Stimulated activated CD8-positive, alpha-beta memory T cell treated with anti-CD3 and anti-CD28 coated beads, Interleukin-12 subunit alpha, Interleukin-12 subunit beta, amount 100 ng/mL, for 24 hours (primary cell): ENCODE measurements around the gene IRF2BPL.

ENCODE experiments used
- DNase-seq: peaks from one replicate; pipeline ENCODE4 v3.0.0-alpha.2; 2020; ENCODE audit errors: extremely low read depth

IRF2BPL gene

DNA sequence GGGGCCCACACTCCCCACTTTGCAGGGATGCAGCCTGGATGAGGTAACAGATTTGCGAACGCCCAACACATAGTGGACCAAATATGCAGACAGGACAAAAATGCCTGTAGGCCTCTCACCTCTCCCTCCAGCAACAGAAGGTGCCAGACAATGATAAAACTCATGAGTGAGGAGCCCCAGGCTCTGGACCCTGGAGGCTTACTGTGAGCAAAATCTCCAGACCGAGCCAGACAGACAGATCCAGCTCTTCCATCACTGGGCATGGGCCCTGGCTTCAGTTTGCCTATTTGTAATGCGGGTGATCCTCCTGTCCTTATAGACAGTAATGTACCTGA lies 42.3 kb downstream of the IRF2BPL start:
- no peak for DNase-seq

DNA sequence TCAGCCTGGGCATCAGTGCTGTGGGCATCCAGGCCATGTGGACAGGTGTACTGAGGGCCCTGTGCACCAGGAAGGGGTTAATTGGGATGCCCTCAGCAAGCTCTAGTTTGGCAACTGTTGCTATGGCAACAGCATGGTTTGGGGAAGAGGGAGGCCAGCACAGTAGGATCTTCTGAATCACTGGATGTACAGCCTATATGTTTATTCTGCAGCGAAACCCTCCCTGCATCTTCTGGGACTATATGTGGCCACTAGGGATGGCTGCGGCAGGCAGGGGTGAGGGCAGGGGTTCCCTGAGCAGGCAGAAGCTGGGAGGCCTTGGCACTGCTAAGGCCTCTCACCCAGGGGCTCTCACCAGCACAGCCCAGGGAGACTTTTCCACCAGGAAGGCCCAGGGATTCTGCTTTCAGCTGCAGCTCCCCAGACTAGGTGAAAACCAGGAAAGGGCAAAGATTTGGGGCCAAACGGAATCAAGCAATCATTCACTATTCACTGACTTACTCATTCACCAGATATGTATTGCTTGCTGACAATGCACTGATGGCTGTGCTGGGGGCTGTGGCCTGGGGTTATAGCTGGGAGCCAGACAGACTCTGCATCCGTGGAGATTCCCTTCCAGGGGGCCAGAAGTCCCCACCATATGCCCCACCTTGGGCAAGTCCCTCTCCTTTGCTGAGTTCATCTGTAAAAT lies 42.8 kb downstream of the IRF2BPL start:
- DNase-seq, result no peak

DNA sequence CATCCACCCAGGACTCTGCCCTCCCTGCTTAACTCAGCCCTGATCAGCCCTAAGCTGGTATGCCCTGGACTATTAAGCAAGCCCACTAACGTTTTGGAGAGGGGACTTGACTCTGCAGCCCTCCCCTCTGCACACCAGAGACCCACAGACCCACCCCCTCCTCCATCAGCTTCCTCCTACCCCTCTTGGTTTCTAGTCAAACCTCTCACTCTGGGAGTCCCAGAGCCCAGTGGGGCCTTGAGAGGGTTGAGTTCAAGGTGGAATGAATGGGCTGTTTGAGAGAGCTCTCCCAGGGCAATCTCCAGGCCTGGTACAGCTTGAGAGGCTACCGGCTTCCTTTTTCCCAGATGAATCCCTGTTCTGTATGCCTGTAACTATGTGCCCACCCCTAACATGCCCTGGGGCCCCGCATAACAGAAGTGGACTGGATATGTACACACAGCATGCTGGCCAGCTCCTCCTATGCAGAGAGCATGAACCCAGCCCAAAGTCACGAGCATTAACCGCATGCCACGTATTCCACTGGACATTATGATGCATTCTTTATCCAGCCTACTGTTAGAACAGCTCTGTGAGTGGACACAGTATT lies 43.6 kb downstream of the IRF2BPL start:
- DNase-seq, result no peak

DNA sequence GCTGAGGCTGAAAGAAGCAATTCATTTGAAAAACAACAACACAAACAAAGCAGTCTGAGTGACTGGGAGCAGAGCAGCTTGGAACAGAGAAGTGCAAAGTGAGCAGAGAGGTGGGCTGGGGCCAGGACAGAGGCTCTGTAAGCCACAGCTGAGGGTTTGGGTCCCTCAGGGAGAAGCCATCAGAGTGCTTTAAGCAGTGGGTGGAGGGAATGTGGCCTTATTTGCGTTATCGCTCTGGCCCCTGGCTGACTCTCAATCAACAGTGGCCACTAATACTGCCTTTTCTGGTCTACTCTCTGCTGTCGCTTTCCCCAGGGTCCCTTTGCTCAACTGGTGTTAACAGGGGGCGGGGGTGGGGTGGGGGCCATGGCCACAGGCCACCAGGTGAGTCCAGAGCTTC lies 44.2 kb downstream of the IRF2BPL start:
- no peak for DNase-seq

DNA sequence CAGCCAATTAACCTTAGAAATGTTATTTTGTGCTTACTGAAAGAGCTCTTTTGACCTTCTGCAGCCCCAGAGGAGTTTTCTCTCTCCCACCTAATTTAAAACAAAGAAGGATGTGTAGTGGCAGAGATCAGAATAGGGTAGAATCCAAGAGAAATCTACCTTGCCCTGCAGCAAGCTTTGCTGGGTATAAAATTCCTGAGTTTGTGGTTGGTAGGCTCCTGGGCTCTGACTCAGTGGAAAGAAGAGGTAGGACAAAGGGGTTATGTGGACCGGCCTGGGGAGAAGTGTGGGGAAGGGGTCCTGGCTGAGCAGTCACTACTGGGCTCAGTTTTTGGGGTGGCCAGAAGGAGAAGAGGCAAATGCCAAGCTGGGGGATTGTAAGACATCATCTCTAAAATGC lies 46.8 kb downstream of the IRF2BPL start:
- no peak for DNase-seq

DNA sequence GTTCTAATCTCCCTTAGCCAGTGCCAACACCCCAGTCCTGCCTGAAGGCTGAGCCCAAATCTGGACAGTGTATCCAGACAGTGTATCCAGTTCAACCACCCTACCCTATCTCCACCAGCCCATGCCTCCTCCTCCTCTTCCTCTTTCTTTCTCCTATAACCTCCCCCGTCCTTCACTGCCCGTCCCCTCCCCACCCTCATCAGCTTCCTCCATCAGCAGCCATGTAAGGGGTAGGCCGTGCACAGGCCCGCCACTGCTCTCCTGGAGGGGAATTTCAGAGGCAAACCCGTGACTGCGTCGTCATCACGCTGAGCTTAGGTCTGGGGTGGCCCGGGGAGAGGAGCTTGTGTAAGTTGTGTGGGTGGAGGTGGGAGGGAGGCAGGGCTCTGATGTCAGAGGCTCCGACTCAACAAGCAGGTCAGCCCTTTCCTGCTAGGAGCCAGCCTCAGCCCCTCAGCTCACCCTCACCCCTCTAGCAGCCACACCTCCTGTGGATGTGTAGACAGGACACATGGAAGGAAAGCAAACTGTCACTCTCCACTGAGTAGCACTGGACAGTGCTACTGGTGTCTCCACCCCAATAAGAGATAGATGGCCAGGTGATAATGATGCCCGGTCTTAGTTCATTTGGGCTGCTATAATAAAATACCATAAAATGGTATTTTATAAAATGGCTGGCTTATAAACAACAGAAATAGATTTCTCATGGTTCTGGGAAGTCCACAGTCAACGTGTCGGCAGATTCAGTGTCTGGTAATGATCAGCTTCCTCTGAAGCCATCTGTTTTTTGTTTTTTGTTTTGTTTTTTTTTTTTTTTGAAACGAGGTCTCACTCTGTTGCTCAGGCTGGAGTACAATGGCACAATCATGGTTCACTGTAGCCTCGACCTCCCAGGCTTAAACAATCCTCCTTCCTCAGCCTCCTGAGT lies 50.5 kb downstream of the IRF2BPL start:
- DNase-seq, result peak; percentile 63

DNA sequence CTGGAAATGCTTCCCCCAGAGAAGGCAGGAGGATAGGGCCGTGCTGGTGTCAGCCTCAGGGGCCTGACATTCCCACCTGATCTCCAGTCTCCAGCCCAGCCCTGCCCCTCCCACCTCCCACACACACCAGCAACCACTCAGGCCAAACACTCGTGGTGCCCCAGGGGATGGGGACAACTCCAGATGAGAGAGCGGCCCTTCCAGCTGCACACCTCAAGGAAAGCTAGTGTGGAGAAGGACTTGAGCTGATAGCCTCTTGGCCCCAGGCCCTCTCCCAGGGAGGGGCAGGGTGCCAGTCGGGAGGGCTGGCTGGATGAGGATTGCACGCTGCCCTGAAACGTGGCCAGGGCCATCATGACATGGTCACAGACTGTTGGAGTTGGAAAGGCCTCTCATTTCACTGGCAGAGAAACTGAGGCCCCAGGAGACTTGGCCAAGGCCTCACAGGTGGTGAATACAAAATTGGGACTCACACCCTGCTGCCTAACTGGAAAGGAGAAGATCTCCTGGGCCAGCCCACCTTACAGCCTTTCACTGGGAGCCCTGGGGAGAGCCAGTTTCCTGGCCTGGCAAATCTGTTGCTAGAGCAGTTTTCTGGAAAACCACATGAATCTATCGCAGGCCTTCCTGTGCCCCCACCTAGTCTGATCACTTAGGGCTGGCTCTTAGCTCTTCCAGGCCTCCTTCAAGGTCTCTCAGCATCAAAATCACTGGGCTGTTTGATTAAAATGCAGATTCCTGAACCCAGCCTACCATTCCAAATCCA lies 52.1 kb downstream of the IRF2BPL start:
- DNase-seq, result no peak

DNA sequence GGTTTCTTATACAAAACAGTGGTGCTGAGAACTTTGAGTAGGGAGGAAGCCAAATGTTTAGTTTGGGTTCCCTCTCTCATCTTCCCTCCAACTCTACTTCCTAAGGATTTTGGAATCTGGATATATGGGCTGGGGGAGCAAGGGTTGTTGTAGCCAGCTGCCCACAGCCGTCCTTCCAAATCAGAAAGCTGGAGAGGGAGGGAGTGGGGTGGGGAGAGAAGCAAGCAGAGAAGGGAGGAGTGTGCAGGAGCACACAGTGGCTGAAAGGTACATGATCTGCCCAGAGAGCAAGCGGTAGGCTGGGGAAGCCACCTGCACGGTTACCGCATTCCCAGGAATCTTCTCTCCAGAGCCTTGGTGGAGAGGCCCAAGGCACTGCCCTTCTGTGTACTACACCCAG lies 52.7 kb downstream of the IRF2BPL start:
- DNase-seq, result no peak

DNA sequence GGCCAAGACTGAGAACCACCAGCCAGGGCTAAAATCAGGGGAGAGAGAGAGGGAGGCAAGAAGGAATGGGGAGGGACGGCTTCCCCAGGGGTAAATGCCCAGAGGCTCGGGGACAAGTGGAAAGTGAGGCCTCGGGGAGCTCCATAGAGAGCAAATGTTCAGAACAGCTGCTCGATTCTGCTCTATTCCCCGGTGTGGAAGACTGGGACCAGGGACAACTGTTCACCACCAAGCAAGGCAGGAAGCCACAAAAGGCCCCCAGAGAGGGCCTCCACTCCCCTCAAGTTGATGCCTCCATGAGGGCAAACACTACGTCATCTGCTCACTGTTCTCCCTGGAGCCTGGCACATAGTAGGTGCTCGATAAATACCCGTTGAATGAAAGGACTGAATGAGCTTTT lies 53.5 kb downstream of the IRF2BPL start:
- DNase-seq, result no peak
